GM12872 (cell line): ENCODE data around the gene IL17REL.

Experiments
- CTCF ChIP-seq: IDR thresholded peaks from 3 replicates; pipeline ENCODE4 v1.5.1; 2011; ENCODE audit warnings: low read depth, mild to moderate bottlenecking, low read length, moderate library complexity; ENCODE audit not compliant: insufficient read depth

Gene IL17REL

DNA sequence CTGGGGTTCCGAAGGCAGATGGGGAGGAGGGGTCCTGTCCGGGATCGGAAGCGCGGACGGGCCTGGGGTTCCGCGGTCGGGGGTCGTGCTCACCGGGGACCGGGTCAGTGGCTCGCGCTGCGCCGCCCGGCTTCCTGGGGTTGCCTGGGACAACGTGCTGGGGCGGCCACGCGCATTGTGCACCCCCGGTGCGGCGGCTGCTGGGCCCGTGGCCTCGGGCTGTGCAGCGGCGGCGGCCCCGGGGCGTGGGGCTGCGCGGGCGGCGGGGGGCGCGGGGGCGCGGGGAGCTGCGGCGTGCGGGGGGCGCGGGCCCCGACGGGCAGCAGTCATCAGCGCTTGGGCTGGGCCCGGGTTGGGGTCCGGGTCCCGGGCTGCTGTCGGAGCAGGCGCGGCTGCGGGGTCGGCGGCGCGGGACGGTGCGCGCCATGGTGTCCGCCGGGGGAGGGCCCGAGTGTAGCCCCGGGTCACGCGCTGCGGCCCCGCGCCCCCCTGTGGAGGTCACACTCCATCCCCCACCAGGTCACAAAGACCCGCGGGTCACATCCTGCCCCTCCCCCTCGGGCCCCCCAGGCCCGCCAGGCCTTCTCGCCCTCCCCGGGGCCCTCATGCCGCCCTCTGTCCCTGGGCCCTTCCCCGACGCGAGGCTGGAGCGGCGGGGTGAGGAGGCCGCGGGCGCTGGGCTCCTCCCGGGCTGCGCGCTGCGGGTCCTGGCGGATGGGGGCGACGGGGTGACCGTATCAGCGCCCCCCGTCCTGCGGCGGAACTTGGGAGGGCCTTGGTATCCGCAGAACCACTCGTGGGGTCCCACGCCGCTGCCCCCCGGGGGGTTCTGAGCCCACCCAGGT is 45.7 kb upstream of the IL17REL start, which contains the start of gene TTLL8:
Gene TTLL8 (minus strand): TSS at position 238 of the 845 bp plus-strand sequence.
- TF ChIP-seq CTCF, result no peak

DNA sequence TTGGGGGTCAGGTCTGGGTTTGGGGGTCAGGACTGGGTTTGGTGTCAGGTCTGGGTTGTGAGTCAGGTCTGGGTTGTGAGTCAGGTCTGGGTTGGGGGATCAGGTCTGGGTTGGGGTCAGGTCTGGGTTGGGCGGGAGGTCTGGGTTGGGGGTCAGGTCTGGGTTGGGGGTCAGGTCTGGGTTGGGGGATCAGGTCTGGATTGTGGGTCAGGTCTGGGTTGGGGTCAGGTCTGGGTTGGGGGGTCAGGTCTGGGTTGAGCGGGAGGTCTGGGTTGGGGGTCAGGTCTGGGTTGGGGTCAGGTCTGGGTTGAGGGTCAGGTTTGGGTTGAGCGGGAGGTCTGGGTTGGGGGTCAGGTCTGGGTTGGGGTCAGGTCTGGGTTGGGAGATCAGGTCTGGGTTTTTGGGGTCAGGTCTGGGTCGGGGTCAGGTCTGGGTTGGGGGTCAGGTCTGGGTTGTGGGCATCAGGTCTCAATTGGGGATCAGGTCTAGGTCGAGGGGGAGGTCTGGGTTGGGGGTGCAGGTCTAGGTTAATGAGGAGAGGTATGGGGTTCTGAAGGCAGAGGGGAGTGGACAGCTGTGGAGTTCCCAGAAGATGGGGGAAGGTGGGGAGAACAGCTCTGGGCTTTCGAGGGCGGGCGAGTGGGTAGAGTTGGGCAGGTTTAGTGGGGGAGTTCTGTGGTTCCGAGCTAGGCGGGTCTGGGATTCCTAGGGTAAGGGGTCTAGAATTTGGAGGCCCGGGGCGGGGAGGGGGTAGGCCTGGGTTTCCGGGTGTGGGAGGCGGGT is 44.9 kb upstream of the IL17REL start:
- TF ChIP-seq CTCF, result no peak

DNA sequence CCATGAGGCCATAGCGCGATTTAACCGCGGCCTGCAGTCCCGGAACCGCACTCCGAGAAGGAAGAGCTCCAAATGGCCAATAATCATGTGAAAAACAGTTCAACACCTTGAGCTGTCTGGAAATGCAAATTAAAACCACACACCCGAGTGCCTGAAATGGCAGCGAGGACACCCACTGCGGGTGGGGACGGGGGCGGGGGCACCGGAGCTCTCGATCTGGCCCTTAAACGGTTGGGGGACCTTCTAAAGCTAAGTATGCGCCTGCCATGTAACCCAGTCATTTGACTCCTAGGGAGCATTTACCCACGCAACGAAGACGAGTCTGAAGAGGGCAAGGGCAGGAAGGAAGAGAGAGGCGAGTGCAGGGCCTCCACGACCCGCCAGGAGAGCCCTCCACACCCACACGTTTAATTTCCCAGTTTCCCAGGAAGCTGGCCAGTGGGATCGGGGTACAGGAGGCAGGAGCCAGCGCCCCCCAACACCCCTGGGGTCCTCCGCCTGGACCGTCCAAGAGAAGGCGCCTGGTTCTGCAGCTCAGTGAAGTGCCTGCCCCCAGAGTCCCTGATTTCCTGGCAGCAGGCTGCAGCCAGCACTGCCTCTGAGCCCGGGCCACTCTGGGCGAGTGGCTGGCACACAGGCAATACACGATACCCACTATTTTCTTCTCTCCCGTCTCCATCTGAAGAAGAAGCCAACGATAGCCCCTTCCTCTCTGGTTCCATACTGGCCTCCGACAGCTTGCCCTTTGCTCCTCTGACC is 43.8 kb upstream of the IL17REL start:
- TF ChIP-seq CTCF, result no peak

DNA sequence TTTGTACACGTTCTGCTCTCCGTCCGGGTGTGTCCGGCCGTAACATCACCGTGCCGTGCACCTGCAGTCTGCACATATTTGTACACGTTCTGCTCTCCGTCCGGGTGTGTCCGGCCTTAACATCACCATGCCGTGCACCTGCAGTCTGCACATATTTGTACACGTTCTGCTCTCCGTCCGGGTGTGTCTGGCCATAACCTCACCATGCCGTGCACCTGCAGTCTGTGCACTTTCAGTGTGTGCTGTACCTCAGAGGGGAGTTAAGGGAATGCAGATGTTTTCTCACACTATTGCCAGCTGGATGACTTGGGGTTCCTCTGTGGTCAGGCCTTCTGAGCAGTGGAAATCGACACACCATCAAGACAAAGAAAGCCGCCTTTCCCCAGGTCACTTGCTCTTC is 41.3 kb upstream of the IL17REL start:
- no peak for TF ChIP-seq CTCF

DNA sequence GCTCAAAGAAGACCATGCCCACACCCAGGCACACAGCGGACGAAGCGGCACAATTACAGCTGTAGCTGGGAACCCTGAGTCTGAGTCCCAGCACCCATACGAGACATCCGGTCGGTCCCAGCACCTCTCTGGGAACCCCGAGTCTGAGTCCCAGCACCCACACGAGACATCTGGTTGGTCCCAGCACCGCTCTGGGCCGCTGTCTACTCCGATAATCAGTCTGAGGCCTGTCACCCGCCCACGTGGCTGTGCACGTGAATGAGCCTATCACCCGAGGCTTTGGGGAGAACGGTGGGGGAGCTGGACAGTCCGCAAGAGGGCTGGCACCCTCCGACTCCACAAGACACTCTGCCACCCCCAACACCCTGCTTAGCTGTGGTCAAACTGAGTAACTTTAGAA is 39.4 kb upstream of the IL17REL start:
- no peak for TF ChIP-seq CTCF

GRCh38 chr22:50049299-50050195 is 37.0 kb upstream of the IL17REL start:
- TF ChIP-seq CTCF, result no peak
